ENCODE measurements around the gene SERTAD1.

SERTAD1 gene

DNA sequence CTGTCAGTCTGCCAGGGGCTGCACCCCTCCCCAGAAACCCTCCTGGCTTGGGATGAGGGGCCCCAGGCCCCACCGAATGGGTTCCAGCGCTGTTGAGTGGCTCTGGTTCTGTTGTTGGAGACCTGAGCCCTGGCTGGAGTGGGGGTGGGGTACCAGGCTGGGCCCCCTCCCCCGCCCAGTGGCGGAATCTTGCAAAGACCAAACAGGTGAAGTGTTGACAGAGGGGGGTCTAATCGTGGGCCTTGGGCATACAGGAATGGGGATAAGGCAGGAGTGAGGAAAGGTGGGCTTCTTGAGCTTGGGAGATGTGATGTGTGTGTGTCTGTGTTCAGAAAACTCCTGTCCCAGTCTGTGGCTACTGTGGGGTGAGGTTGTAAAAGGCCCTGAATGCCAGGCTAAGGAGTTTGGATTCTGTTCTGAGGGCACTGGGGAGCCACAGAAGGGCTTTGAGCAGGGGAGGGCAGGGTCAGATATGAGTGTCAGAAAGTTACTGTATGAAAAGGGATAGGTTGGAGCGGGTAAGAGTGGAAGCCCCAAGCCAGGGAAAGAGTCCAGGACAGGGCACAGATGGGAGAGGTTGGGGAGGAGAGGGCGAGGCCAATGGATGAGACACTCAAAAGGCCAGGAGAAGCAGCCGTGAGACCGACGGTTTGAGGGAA lies 35.6 kb downstream of the SERTAD1 start, which contains the start of gene HIPK4:
Gene HIPK4 (minus strand): TSS at position 98 of the 659 bp plus-strand sequence. CDS start 279 bp downstream, outside the sequence.
- H3K27me3 ChIP-seq (ENCODE audit: control insufficient read depth, insufficient read depth, low read length, poor library complexity, severe bottlenecking): no peaks in the 10 kb centered on the region
- no peaks in the 10 kb centered on the region for H3K36me3 ChIP-seq (ENCODE audit: control insufficient read depth, insufficient read depth, low read length)
- H3K9me3 ChIP-seq (ENCODE audit: control insufficient read depth, low read length): no peaks in the 10 kb centered on the region
- H3K27ac ChIP-seq (ENCODE audit: insufficient read depth, low read depth, low read length, poor library complexity, severe bottlenecking): no peak within 1 kb of the TSS
- no peaks in the 10 kb centered on the region for H3K4me1 ChIP-seq (ENCODE audit: control insufficient read depth, insufficient read depth, low read length)
- no peak within 1 kb of the TSS for H3K4me3 ChIP-seq (ENCODE audit: insufficient read depth, low read depth, low read length)
- 84 to 88% methylated on average over 10 of the region's 10 CpGs for WGBS, 2 experiments

DNA sequence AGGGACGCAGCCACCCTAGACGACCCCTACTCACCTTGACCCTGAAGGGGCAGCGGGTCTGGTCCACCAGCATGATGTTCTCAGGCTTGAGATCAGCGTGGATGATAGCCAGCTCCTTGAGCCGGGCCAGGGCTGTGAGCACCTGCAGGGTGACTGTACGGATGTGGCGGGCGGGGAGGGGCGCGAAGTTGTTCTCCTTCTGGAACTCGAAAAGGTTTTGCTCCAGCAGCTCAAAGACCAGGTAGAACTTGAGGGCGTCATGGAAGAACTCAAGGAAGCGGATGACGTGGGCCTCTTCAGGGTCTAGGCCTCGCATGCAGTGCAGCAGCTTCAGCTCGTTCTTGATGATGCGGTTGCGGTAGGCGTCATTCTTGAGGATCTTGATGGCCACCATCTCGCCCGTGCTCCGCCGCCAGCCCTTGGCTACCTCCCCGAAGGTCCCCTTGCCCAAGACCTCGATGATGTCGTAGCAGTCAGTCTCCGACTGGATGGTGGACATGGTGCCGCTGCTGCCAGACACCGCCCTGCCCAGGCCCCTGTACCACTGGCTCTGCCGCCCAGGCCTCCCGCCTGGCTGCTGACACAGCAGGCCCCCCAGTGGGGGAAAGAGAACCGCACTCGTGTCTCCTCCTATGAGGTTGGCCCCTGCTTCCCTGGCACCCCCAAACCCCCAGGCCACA lies 36.2 kb downstream of the SERTAD1 start:
- no peaks in the 10 kb centered on the region for H3K9me3 ChIP-seq (ENCODE audit: control insufficient read depth, low read length)
- WGBS, 2 experiments: 93 to 95% methylated on average over 33 of the region's 33 CpGs
- no peaks in the 10 kb centered on the region for H3K27me3 ChIP-seq (ENCODE audit: control insufficient read depth, insufficient read depth, low read length, poor library complexity, severe bottlenecking)
- no peak overlapping the region for H3K4me3 ChIP-seq (ENCODE audit: insufficient read depth, low read depth, low read length)
- H3K27ac ChIP-seq (ENCODE audit: insufficient read depth, low read depth, low read length, poor library complexity, severe bottlenecking): no peak overlapping the region
- H3K36me3 ChIP-seq (ENCODE audit: control insufficient read depth, insufficient read depth, low read length): no peaks in the 10 kb centered on the region
- H3K4me1 ChIP-seq (ENCODE audit: control insufficient read depth, insufficient read depth, low read length): no peaks in the 10 kb centered on the region

DNA sequence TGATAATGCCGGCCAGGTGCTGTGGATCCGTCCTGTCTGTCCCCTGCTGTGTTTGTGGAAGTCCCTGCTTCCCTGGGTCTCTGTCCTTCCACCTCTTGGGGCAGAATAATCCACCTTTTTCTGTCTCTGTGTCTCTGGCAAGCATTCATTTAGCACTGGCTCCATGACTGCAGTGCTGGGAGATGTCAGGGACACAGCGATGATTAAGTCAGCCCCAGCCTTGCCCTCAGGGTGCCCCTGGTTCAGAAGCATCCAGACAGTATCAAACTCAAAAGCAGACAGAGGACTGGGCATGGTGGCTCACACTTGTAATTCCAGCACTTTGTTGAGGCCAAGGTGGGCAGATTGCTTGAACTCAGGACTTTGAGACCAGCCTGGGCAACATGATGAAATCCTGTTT lies 37.3 kb downstream of the SERTAD1 start:
- H3K27ac ChIP-seq (ENCODE audit: insufficient read depth, low read depth, low read length, poor library complexity, severe bottlenecking): no peak overlapping the region
- no peak overlapping the region for H3K4me3 ChIP-seq (ENCODE audit: insufficient read depth, low read depth, low read length)
- H3K4me1 ChIP-seq (ENCODE audit: control insufficient read depth, insufficient read depth, low read length): no peaks in the 10 kb centered on the region
- H3K36me3 ChIP-seq (ENCODE audit: control insufficient read depth, insufficient read depth, low read length): no peaks in the 10 kb centered on the region
- WGBS, 2 experiments: 81 to 84% methylated on average over 3 of the region's 3 CpGs
- no peaks in the 10 kb centered on the region for H3K27me3 ChIP-seq (ENCODE audit: control insufficient read depth, insufficient read depth, low read length, poor library complexity, severe bottlenecking)
- H3K9me3 ChIP-seq (ENCODE audit: control insufficient read depth, low read length): no peaks in the 10 kb centered on the region

DNA sequence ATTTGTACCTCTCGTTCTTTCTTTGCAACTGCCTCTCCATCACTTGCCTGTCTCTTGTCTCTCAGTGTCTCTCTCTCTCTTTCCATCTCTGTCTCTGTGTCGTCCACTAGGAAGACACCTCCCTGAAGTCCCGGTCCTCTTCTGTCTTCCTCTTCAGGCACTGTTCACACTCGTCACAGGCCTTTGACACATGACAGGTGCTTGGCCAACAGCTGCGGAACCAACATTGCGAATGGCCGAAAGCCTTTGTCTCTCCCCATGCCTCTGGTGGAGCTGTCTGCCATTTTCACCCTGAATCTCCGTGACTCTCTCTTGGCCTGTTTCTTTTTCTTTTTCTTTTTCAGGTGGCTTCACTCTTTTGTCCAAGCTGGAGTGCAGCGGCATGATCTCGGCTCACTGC lies 38.6 kb downstream of the SERTAD1 start:
- WGBS, 2 experiments: 91 to 92% methylated on average over 10 of the region's 10 CpGs
- Histone ChIP-seq H3K36me3 (ENCODE audit: control insufficient read depth, insufficient read depth, low read length) (no peaks in the 10 kb centered on the region), H3K9me3 (ENCODE audit: control insufficient read depth, low read length) (no peaks in the 10 kb centered on the region), H3K4me1 (ENCODE audit: control insufficient read depth, insufficient read depth, low read length) (no peaks in the 10 kb centered on the region), H3K27ac (ENCODE audit: insufficient read depth, low read depth, low read length, poor library complexity, severe bottlenecking) (no peak overlapping the region), H3K27me3 (ENCODE audit: control insufficient read depth, insufficient read depth, low read length, poor library complexity, severe bottlenecking) (no peaks in the 10 kb centered on the region), H3K4me3 (ENCODE audit: insufficient read depth, low read depth, low read length) (no peak overlapping the region)

DNA sequence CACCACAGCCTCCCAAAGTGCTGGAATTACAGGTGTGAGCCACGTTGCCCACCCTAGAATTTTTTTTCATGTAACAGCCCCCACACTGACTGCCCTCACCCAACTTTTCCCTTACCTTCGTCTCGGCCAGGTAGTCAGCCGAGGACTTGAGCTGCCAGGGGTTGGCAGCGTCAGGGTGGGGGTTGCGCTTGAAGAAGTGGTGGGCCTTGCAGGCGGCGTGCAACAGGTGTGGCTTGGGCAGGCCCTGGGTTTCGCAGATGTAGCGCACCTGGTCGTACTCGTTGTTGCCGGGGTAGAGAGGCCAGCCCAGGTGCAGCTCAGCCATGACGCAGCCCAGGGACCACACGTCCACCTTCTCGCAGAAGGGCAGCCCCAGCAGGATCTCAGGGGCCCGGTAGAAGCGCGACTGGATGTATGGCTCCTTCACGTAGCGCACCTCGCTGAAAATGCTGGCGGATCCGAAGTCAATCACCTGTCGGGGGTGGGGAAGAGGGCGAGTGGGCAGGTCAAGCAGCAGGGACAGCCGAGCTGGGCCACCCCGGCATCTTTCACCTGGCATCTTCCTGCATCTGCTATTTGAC lies 42.0 kb downstream of the SERTAD1 start:
- Histone ChIP-seq H3K9me3 (ENCODE audit: control insufficient read depth, low read length) (no peaks in the 10 kb centered on the region), H3K4me3 (ENCODE audit: insufficient read depth, low read depth, low read length) (no peak overlapping the region), H3K36me3 (ENCODE audit: control insufficient read depth, insufficient read depth, low read length) (no peaks in the 10 kb centered on the region), H3K27ac (ENCODE audit: insufficient read depth, low read depth, low read length, poor library complexity, severe bottlenecking) (no peak overlapping the region), H3K4me1 (ENCODE audit: control insufficient read depth, insufficient read depth, low read length) (no peaks in the 10 kb centered on the region), H3K27me3 (ENCODE audit: control insufficient read depth, insufficient read depth, low read length, poor library complexity, severe bottlenecking) (no peaks in the 10 kb centered on the region)
- WGBS, 2 experiments: 92% methylated on average over 28 of the region's 28 CpGs

DNA sequence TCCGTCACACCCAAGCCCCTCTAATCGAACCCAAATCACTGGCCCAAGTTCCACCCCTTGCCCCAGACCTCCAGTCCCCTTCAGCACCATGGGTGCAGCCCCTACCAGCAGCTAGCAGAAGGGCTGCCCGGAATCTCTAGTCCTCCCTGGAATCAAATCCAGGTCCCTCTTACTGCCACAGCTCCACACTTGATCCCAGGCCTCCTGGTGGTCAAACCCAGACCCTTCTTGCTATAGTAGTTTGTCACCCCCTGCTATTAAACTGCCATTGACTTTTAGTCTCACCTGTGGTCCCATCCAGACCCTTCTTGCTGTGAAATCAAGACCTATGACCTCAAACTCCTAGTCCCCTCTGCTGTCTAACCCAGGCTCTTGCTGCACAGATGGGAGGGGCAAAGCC lies 44.5 kb downstream of the SERTAD1 start:
- 89 to 92% methylated on average over 3 of the region's 3 CpGs for WGBS, 2 experiments
- Histone ChIP-seq H3K27ac (ENCODE audit: insufficient read depth, low read depth, low read length, poor library complexity, severe bottlenecking) (no peak overlapping the region), H3K27me3 (ENCODE audit: control insufficient read depth, insufficient read depth, low read length, poor library complexity, severe bottlenecking) (no peaks in the 10 kb centered on the region), H3K9me3 (ENCODE audit: control insufficient read depth, low read length) (no peaks in the 10 kb centered on the region), H3K4me1 (ENCODE audit: control insufficient read depth, insufficient read depth, low read length) (no peaks in the 10 kb centered on the region), H3K36me3 (ENCODE audit: control insufficient read depth, insufficient read depth, low read length) (peaks cover 11% of the 10 kb centered on the region), H3K4me3 (ENCODE audit: insufficient read depth, low read depth, low read length) (no peak overlapping the region)

DNA sequence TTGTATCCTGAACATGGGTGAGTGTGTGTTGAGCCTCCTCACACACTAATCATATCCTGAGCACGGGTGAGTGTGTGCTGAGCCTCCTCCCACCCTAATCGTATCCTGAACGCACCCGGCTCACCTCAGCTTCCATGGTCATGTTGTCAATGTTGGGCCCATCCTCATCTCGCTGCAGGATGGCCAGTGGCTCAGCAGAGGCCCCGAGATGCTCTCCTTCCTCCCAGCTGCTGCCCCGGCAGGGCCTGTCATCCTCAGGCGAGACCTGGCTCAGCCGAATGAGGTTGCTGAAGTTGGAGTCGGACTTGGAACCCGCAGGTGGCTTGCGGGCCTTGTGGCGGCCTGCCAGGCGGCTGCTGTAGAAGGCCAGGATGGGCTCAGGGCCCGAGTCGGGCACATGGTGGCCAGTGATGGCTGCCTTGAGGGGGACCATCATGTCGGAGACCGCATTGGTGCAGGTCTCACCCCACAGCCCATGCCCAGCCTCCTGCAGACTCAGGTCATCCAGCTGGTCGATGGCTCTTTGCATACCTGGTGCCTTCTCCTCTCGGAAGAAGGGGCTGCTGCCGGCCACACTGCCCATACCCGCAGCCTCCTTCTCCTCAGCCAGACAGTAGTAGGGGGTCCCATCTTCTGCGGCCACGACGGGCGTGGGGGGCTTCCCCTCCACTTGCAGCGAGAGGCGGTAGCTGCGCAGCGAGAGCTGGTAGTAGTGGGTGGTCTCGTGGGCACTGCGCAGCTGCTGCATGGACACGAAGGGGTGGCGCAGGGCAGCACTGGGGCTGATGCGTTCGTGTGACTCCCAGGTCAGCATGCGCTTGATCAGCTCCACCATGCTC lies 45.4 kb downstream of the SERTAD1 start:
- Histone ChIP-seq H3K36me3 (ENCODE audit: control insufficient read depth, insufficient read depth, low read length) (peaks cover 11% of the 10 kb centered on the region), H3K27ac (ENCODE audit: insufficient read depth, low read depth, low read length, poor library complexity, severe bottlenecking) (no peak overlapping the region), H3K27me3 (ENCODE audit: control insufficient read depth, insufficient read depth, low read length, poor library complexity, severe bottlenecking) (no peaks in the 10 kb centered on the region), H3K9me3 (ENCODE audit: control insufficient read depth, low read length) (no peaks in the 10 kb centered on the region), H3K4me1 (ENCODE audit: control insufficient read depth, insufficient read depth, low read length) (no peaks in the 10 kb centered on the region), H3K4me3 (ENCODE audit: insufficient read depth, low read depth, low read length) (no peak overlapping the region)
- 94 to 96% methylated on average over 37 of the region's 37 CpGs for WGBS, 2 experiments

DNA sequence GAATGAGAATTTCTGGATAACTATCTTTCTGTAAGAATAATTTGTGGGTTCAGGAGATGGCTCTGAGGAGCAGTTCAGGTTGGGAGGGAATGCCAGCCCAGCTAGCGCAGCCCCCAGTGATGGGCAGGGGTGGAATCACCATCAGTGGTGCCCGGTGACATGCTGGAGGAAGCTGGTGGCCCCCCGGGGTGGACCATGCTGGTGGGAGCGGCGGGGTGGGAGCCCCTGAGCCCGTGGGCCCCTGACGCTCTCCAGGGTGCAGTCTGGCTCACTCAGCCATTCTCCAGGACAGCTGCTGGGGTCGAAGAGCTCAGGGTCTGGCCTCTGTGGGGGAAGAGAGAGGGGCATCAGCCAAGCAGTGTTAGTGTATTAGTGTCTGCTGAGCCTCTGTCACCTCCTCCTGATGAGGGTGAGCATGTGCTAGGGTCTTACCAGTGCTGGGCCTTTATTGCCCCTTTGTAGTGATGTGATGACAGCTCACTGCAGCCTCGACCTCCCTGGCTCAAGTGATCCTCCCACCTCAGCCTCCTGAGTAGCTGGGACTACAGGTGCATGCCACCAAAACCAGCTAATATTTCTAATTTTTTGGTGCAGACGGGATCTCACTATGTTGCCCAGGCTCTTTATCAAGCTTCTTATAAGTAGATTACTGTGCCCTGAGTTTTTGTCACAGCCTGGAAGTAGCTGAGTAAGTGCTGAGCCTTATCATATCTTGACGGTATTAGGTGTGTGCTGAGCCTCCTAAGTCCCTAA lies 46.2 kb downstream of the SERTAD1 start:
- Histone ChIP-seq H3K27me3 (ENCODE audit: control insufficient read depth, insufficient read depth, low read length, poor library complexity, severe bottlenecking) (no peaks in the 10 kb centered on the region), H3K4me1 (ENCODE audit: control insufficient read depth, insufficient read depth, low read length) (no peaks in the 10 kb centered on the region), H3K4me3 (ENCODE audit: insufficient read depth, low read depth, low read length) (no peak overlapping the region), H3K27ac (ENCODE audit: insufficient read depth, low read depth, low read length, poor library complexity, severe bottlenecking) (no peak overlapping the region), H3K36me3 (ENCODE audit: control insufficient read depth, insufficient read depth, low read length) (peaks cover 13% of the 10 kb centered on the region), H3K9me3 (ENCODE audit: control insufficient read depth, low read length) (no peaks in the 10 kb centered on the region)
- WGBS, 2 experiments: 94% methylated on average over 11 of the region's 11 CpGs

DNA sequence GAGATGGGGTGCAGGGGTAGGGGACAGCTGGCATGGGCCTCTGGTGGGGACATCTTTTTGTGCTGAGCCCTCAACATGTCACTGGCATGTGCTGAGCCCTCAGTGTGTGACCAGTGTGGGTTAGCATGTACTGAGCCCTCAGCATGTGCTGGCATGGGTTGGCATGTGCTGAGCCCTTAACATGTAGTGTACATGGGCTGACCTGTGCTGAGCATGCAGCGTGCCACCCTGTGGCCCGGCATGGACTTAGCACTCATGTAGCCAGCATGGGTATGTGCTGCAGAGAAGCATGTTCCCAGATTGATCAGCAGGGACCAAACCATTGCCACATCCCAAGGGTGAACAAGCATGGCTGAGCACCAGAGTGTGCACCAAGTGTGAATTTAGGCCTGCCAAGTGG lies 47.3 kb downstream of the SERTAD1 start:
- Histone ChIP-seq H3K27me3 (ENCODE audit: control insufficient read depth, insufficient read depth, low read length, poor library complexity, severe bottlenecking) (no peaks in the 10 kb centered on the region), H3K4me3 (ENCODE audit: insufficient read depth, low read depth, low read length) (no peak overlapping the region), H3K27ac (ENCODE audit: insufficient read depth, low read depth, low read length, poor library complexity, severe bottlenecking) (no peak overlapping the region), H3K9me3 (ENCODE audit: control insufficient read depth, low read length) (no peaks in the 10 kb centered on the region), H3K4me1 (ENCODE audit: control insufficient read depth, insufficient read depth, low read length) (no peaks in the 10 kb centered on the region), H3K36me3 (ENCODE audit: control insufficient read depth, insufficient read depth, low read length) (peaks cover 22% of the 10 kb centered on the region)
- WGBS, 2 experiments: 94 to 97% methylated on average over 2 of the region's 2 CpGs
